KOPT-K1 (cell line): ENCODE data around the gene UTS2R.

ENCODE experiments used
- H3K27ac ChIP-seq: fragments of 200-600 bp; sonication (generic); 2 replicates; pipeline ENCODE4 v1.5.1; 2016; ENCODE audit warnings: antibody characterized with exemption, mild to moderate bottlenecking, low read depth, low read length; ENCODE audit not compliant: poor library complexity, severe bottlenecking
- H3K36me3 ChIP-seq: fragments of 200-600 bp; sonication (generic); 2 replicates; pipeline ENCODE4 v1.5.1; 2017; ENCODE audit warnings: antibody characterized with exemption, mild to moderate bottlenecking, low read length, moderate library complexity; ENCODE audit not compliant: insufficient read depth
- H3K9me3 ChIP-seq: fragments of 200-600 bp; sonication (generic); 2 replicates; pipeline ENCODE4 v1.5.1; 2017; ENCODE audit warnings: antibody characterized with exemption, low read length, mild to moderate bottlenecking; ENCODE audit not compliant: insufficient read depth, poor library complexity, severe bottlenecking

The UTS2R gene

DNA sequence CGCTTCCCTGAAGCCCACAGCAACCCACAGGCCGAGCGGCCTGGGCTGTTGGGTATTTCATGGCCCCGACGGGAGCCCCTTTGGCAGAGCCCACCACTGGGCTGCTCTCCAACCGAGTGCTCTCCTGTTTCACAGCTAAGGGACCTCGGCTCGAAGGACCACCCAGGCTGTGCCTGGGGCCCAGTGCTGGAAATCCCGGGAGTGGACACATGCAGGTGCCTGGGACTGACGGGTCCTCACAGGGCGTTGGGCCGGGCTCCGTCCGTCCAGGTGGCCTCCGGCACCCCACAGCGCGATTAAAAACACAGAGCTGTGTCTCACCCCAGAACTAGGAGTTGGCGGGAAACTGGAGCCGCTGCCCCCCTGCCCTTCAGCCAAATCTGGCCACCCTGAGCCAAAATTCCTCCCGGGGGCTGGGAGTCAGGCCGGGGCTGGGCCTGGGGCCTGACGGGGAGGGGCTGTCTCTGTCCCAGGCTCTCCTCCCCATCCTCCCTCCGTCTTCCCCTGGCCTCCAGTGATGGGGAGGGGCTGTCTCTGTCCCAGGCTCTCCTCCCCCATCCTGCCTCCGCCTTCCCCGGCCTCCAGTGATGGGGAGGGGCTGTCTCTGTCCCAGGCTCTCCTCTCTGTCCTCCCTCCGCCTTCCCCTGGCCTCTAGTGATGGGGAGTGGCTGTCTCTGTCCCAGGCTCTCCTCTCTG, 14.1 kb downstream of the UTS2R start:
- no peaks in the 10 kb centered on the region for H3K9me3 ChIP-seq
- 0 out of 2 replicates have a peak, but pooled peaks cover 3% of the 10 kb centered on the region for H3K36me3 ChIP-seq
- no peak overlapping the region for H3K27ac ChIP-seq

DNA sequence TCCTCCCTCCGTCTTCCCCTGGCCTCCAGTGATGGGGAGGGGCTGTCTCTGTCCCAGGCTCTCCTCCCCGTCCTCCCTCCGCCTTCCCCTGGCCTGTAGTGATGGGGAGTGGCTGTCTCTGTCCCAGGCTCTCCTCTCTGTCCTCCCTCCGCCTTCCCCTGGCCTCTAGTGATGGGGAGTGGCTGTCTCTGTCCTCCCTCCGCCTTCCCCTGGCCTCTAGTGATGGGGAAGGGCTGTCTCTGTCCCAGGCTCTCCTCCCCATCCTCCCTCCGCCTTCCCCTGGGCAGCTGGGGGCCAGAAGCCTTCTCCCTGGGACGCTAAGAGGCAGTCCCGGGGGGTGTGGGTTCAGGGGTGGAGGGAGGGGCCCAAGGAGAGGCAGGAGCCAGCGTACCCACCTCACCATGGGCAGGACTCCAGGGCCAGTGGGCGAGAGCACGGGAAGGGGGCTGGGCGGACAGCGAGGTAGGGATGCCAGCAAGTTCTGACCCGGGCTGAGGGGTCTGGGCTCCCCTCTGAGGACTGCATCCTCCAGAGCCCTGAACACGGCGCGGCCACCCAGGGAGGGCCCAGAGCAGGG, 14.8 kb downstream of the UTS2R start:
- 0 out of 2 replicates have a peak, but pooled peaks cover 5% of the 10 kb centered on the region for H3K36me3 ChIP-seq
- no peaks in the 10 kb centered on the region for H3K9me3 ChIP-seq
- no peak overlapping the region for H3K27ac ChIP-seq

- Histone ChIP-seq H3K27ac (no peak overlapping the region), H3K9me3 (no peaks in the 10 kb centered on the region), H3K36me3 (peaks cover 13% of the 10 kb centered on the region)
Observed at GRCh38 chr17:82386881-82387704, 15.5 kb downstream of the UTS2R start.

- peaks cover 19% of the 10 kb centered on the region for H3K36me3 ChIP-seq
- H3K27ac ChIP-seq, result no peak overlapping the region
- no peaks in the 10 kb centered on the region for H3K9me3 ChIP-seq
Observed at GRCh38 chr17:82387705-82388106, 16.1 kb downstream of the UTS2R start.

DNA sequence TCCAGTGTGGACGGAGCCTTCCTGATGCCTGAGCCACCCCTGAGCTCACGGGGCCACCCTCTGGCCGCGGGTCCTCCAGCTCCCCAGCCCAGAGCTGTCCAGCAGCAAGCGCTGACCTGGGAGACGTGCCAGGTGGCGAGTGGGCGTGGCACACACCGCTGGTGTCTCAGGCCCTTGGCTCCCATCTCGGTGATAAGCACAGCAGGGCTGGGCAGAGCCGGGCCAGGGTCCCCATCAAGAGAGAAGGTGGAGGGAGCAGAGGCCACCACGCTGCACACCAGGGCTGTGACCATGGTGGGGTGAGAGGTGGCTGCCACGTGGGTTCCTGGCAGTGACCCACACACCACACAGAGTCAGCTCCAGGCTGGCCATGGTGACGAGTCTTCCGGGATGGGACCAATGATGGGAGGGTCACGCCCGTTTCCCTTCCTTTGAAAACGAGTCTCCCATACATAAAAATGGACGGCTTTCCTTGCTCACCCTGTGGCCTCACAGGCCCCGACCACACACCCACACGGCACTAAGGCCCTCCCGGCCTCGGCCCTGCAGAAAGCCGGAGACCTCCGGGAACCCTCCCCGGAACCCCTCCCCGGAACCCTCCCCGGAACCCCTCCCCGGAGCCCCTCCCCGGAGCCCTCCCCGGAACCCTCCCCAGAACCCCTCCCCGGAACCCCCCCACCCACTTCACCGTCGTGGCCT, 16.8 kb downstream of the UTS2R start:
- Histone ChIP-seq H3K9me3 (no peaks in the 10 kb centered on the region), H3K27ac (no peak overlapping the region), H3K36me3 (peaks cover 25% of the 10 kb centered on the region)

- no peak overlapping the region for H3K27ac ChIP-seq
Observed at GRCh38 chr17:82388922-82389283, 17.3 kb downstream of the UTS2R start.

DNA sequence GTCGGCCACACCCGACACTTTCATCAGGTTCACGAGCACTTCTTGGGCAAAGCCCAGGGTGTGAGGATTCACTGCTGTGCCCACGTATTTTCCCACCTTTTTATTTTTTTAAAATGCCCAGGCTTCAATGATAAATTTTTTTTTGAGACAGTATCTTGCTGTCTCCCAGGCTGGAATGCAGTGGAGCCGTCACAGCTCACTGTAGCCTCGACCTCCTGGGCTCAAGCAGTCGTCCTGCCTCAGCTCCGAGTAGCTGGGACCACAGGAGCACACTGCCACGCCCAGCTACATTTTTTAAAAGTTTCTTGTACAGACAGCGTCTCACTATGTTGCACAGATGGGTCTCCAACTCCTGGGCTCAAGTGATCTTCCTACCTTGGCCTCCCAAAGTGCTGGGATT, 17.8 kb downstream of the UTS2R start:
- H3K36me3 ChIP-seq, result peaks cover 35% of the 10 kb centered on the region
- H3K27ac ChIP-seq, result no peak overlapping the region
- H3K9me3 ChIP-seq, result no peaks in the 10 kb centered on the region

More at GRCh38 chr17:82388922-82389283, 17.3 kb downstream of the UTS2R start:
- Histone ChIP-seq H3K36me3 (peaks cover 30% of the 10 kb centered on the region), H3K9me3 (no peaks in the 10 kb centered on the region)

GRCh38 chr17:82390015-82390859, 18.7 kb downstream of the UTS2R start:
- Histone ChIP-seq H3K9me3 (no peaks in the 10 kb centered on the region), H3K27ac (no peak overlapping the region), H3K36me3 (peaks cover 37% of the 10 kb centered on the region)

DNA sequence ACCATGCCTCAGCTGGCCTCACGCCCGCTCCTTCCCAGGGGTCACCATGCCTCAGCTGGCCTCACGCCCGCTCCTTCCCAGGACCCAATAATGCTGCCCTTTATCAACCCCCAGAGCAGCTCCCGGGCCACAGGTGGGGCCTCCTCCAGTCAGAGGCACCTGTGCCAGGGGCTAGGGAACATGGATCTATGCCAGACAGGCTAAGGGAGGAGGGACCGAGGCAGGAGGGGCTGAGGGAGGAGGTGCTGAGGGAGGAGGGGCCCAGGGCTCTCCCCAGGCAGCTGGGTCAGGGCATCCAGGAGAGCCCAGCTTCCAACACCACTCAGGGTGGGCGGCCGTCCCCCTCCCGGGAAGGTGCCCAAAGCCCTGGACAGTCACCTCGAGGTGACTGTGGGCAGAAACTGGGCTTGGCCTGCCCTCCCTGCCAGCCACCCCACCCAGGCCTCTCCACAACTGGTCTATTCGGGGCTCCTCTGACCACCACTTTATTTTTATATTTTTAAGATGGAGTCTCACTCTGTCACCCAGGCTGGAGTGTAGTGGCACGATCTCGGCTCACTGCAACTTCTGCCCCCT, 19.4 kb downstream of the UTS2R start:
- H3K9me3 ChIP-seq, result no peaks in the 10 kb centered on the region
- no peak overlapping the region for H3K27ac ChIP-seq
- peaks cover 37% of the 10 kb centered on the region for H3K36me3 ChIP-seq

GRCh38 chr17:82391496-82392066, 20.0 kb downstream of the UTS2R start:
- no peaks in the 10 kb centered on the region for H3K9me3 ChIP-seq
- H3K36me3 ChIP-seq, result peaks cover 42% of the 10 kb centered on the region
- H3K27ac ChIP-seq, result no peak overlapping the region

DNA sequence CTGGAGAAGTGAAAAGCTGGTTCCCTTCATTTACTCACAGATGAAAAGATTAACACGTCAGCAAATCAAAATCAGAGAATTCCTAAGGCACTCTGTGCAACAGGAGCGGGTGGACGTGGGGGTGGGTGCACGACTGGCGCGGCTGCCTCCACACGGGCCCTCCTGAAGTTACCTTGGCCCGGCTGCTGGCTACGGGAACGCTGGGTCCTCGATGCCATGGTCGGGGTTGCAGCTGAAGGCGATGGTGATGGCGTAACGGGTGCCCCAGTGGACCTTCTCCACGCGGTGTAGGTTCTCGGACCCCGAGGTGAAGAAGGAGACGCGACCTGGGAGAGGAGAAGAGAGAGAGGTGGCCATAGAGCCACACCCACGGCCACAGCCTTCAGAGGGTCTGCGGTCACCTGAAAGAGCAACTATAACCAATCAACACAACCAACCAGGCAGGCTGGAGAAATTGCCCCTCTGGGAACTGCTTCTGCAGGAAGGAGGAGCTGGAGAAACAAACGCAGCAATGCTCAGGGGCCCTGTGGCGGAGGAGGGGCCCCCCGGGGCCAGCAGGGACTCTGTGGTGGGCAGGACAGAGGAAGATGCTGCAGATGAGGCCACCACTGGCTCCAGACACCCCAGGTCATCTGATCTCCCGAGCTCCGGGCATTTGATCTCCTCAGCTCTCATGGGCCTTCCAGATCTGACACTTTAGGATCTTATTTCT, 20.8 kb downstream of the UTS2R start:
- H3K9me3 ChIP-seq, result no peaks in the 10 kb centered on the region
- H3K36me3 ChIP-seq, result peaks cover 44% of the 10 kb centered on the region
- no peak overlapping the region for H3K27ac ChIP-seq

DNA sequence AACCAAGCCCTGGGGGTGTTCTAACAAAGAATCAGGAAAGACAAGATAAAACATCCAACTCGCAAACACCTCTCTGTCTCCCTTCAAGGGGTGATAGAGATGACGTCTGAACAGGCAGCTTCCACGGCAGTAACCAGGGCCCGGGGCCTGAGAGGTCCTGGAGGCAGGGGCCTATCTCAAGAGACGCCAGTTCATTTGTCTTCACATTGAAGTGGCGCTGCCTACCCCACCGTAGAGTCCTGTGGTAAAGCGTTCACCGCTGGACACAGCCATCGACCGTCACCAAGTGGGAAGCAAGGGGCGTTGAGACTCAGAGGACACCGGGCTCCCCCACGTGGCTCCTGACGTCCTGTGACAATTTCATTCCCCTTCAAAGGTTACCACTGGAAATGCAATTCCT, 21.4 kb downstream of the UTS2R start:
- Histone ChIP-seq H3K9me3 (no peaks in the 10 kb centered on the region), H3K27ac (no peak overlapping the region), H3K36me3 (peaks cover 48% of the 10 kb centered on the region)

GRCh38 chr17:82394278-82394677, 22.7 kb downstream of the UTS2R start:
- H3K27ac ChIP-seq, result no peak overlapping the region
- H3K36me3 ChIP-seq, result peaks cover 51% of the 10 kb centered on the region
- H3K9me3 ChIP-seq, result no peaks in the 10 kb centered on the region
